Hepatocyte (in vitro differentiated cells): Measurements from ENCODE around the gene GGA3.

Source experiments
- CTCF ChIP-seq: fragments of 200-600 bp; sonication (generic); IDR thresholded peaks from 2 replicates; pipeline ENCODE4 v1.5.1; 2016; ENCODE audit warnings: antibody characterized with exemption, mild to moderate bottlenecking; ENCODE audit not compliant: poor library complexity
- EZH2 ChIP-seq: fragments of 200-600 bp; sonication (generic); IDR thresholded peaks from 2 replicates; pipeline ENCODE4 v1.6.1; 2016; ENCODE audit warnings: antibody characterized with exemption, mild to moderate bottlenecking, borderline replicate concordance
- EZH2phosphoT487 ChIP-seq: fragments of 200-600 bp; sonication (generic); IDR thresholded peaks from one replicate; pipeline ENCODE4 v1.6.1; 2018; ENCODE audit warnings: antibody characterized with exemption, mild to moderate bottlenecking, low read depth, moderate library complexity; ENCODE audit not compliant: unreplicated experiment, severe bottlenecking

- no peak for TF ChIP-seq EZH2phosphoT487
- no peak for TF ChIP-seq CTCF
- TF ChIP-seq EZH2: no peak
Observed at GRCh38 chr17:75194879-75195278, 66.5 kb downstream of the GGA3 start.
